Osteocyte (in vitro differentiated cells): ENCODE results near the gene ARGLU1. TPM values are rescaled to one million over a fixed set of nuclear protein-coding genes. Genes with fewer than 3 reads are reported as not detected.

ENCODE experiments used
- DNase-seq: peaks from one replicate; pipeline ENCODE4 v3.0.0; 2021; ENCODE audit warnings: mixed read lengths; ENCODE audit not compliant: unreplicated experiment; ENCODE audit errors: extremely low spot score
- H3K27ac Mint-ChIP-seq: one replicate; pipeline ENCODE4 v1.8.0; 2021; ENCODE audit warnings: mild to moderate bottlenecking, mixed read lengths; ENCODE audit not compliant: unreplicated experiment
- H3K27me3 Mint-ChIP-seq: one replicate; pipeline ENCODE4 v1.8.0; 2021; ENCODE audit warnings: mixed read lengths; ENCODE audit not compliant: unreplicated experiment
- H3K36me3 Mint-ChIP-seq: one replicate; pipeline ENCODE4 v1.8.0; 2021; ENCODE audit warnings: mixed read lengths; ENCODE audit not compliant: unreplicated experiment
- H3K4me1 Mint-ChIP-seq: one replicate; pipeline ENCODE4 v1.8.0; 2021; ENCODE audit warnings: mixed read lengths; ENCODE audit not compliant: unreplicated experiment
- H3K4me3 Mint-ChIP-seq: one replicate; pipeline ENCODE4 v1.8.0; 2021; ENCODE audit warnings: mild to moderate bottlenecking, moderate library complexity, mixed read lengths; ENCODE audit not compliant: unreplicated experiment
- H3K9me3 Mint-ChIP-seq: one replicate; pipeline ENCODE4 v1.8.0; 2021; ENCODE audit warnings: mixed read lengths; ENCODE audit not compliant: unreplicated experiment
- CTCF ChIP-seq: fragments of 200-600 bp; sonication (generic); IDR thresholded peaks from 2 replicates; pipeline ENCODE4 v1.5.0; 2021; ENCODE audit warnings: antibody characterized with exemption, mild to moderate bottlenecking, moderate library complexity
- total RNA-seq: library from RNA; stranded (reverse); gene quantifications from 2 replicates; pipeline ENCODE4 v1.2.1, GENCODE V29; 2021

The ARGLU1 gene
- total RNA-seq, 1 donor from 2014 or later = 78.8 TPM

GRCh38 chr13:106522112-106522705 lies 45.7 kb downstream of the ARGLU1 start:
- Mint-ChIP-seq H3K9me3 (no peaks in the 10 kb centered on the region), H3K4me1 (peaks cover 61% of the 10 kb centered on the region), H3K4me3 (no peak overlapping the region), H3K27ac (no peak overlapping the region), H3K36me3 (no peaks in the 10 kb centered on the region), H3K27me3 (no peaks in the 10 kb centered on the region)
- DNase-seq = no peak
- no peak for TF ChIP-seq CTCF

- no peaks in the 10 kb centered on the region for H3K27me3 Mint-ChIP-seq
- no peak for TF ChIP-seq CTCF
- no peaks in the 10 kb centered on the region for H3K9me3 Mint-ChIP-seq
- DNase-seq = no peak
- H3K27ac Mint-ChIP-seq = peak overlapping the region; percentile 36
- H3K36me3 Mint-ChIP-seq = no peaks in the 10 kb centered on the region
- H3K4me1 Mint-ChIP-seq = peaks cover 61% of the 10 kb centered on the region
- no peak overlapping the region for H3K4me3 Mint-ChIP-seq
Measured at GRCh38 chr13:106521095-106521799, 46.7 kb downstream of the ARGLU1 start.

GRCh38 chr13:106520251-106521054 lies 47.5 kb downstream of the ARGLU1 start:
- Mint-ChIP-seq H3K36me3 (no peaks in the 10 kb centered on the region), H3K9me3 (no peaks in the 10 kb centered on the region), H3K4me3 (no peak overlapping the region), H3K4me1 (peaks cover 61% of the 10 kb centered on the region), H3K27me3 (no peaks in the 10 kb centered on the region), H3K27ac (peak overlapping the region; percentile 35)
- no peak for DNase-seq
- TF ChIP-seq CTCF = peak; percentile 66

GRCh38 chr13:106518512-106518911 lies 49.4 kb downstream of the ARGLU1 start:
- no peaks in the 10 kb centered on the region for H3K27me3 Mint-ChIP-seq
- H3K9me3 Mint-ChIP-seq = no peaks in the 10 kb centered on the region
- H3K27ac Mint-ChIP-seq = peak overlapping the region; percentile 25
- DNase-seq = no peak
- peaks cover 72% of the 10 kb centered on the region for H3K4me1 Mint-ChIP-seq
- no peaks in the 10 kb centered on the region for H3K36me3 Mint-ChIP-seq
- no peak for TF ChIP-seq CTCF
- no peak overlapping the region for H3K4me3 Mint-ChIP-seq
